ENCODE results near the gene ACTL10.
"Not testable (repeated sequence)": the region's sequence is repeated elsewhere in the genome, so short reads cannot be mapped to it uniquely, and the experiment has no call there.

Gene ACTL10

DNA sequence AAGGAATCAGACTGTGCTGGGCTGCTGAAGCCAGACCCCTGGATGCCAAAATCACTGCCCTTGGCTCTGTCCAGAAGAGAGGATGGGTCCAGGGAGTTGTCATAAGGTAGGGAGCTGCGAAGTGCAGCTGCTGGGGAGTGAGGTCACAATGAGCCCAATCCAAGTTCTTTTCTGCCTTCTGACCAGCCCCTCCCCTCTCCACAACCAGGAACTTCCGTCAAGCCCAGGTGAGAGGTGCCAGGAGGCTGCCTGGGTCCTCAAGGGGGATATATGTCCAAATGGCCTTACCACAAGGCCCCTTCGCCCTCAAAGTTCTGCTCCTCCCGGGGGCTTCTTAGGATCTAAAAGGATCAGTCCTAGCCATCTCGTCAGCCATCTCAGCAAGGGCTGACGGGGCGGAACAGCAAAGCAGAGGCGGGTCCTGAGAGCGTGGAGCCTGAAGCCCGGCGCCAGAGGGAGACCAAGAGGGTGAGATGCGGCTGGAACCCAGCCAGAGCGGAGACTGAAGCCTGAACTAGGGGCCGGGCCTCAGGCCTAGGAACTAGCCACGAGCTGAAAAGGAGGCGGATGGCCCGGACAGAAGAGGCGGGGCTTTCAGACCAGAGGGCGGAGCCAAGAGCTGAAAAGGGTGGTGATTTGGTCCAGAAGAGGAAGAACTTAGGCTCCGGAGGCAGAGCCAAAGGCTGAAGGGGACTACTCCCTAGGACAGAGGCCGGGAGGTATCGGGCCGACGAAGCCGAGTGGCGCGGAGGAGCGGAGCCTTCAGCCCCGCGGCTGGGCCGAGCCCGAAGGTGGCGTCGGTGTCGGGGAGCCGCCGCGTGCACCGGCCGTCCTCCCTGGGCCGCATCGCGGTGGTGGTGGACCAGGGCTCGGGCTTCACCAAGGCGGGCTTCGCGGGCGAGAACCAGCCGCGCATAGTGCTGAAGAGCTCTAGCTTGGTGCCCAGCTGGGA is at the start of gene ACTL10:
TSS of gene ACTL10 (plus strand) at position 651 of the 952 bp plus-strand sequence. CDS start 555 bp downstream, outside the sequence.
- DNase-seq = peak; percentile 96

GRCh38 chr20:33621717-33622400 is 44.9 kb upstream of the ACTL10 start:
- no peak for DNase-seq

- no peak for DNase-seq
Observed at GRCh38 chr20:33622705-33623365, 43.9 kb upstream of the ACTL10 start.

DNA sequence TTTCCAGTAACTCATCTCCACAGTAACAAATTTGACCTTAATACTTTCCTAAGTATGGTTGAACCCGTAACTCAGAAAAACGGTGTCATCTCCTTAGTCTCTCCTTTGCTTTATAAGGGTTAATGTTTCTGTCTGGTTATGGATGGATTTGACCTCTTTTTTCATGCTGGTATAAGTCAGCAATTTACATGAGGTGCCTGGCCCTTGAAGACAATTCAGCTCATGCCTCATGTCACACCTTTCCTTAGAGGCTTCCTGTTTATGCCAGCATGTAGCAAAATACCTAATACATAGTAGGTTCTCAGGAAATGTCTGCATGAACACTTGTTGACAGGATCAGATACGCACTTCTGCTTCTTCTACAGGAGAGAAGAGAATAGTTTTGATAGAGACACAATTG is 42.3 kb upstream of the ACTL10 start:
- DNase-seq = no peak

- no peak for DNase-seq
Observed at GRCh38 chr20:33626190-33626589, 40.6 kb upstream of the ACTL10 start.

DNA sequence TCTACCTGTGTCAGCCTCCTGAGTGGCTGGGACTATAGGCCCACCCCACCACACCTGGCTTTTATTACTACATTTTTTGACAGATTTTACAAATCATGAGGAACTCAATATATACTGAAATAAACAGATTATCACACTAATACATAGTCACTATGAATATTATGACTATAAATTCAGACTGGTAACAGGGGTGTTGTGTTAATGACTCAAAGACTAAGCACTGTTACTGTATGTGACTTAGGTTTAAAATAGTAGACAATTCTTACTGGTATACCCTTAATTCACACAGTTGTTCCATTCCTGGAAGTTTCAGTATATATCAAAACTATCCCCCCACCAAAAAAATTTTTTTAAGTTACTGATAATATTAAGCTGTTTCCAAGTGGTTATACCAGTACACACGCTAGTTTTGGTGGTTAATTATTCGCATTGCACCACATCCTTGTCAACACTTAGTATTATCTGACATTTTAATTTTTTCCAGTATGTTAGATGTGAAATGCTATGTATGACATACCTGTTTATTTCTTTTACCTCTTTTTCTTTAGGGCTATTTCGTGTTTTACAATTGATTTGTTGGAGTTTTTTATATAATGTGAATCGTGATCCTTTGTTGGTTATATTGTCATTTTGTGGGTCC is 39.0 kb upstream of the ACTL10 start:
- DNase-seq = no peak

GRCh38 chr20:33629533-33629932 is 37.2 kb upstream of the ACTL10 start:
- no peak for DNase-seq

GRCh38 chr20:33629979-33630378 is 36.8 kb upstream of the ACTL10 start:
- DNase-seq = no peak

DNA sequence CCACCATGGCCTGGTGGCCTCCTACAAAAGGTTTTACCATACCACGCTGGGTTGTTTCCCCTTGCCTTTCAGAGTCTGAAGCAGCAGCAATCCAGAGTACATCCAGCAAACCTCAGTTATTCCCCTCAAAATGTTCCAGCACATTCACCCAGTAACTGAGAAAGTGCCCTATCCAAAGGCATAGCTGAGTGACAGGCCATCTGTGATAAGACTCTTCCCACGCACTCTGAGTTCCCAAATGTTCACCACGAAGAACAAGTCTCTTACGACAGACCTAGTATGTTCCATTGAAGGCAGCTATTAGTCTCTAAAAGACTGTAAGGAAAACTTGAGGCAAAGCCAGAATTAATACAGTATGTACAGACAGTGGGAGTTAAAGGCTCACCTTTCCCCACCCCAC is 36.2 kb upstream of the ACTL10 start:
- DNase-seq = no peak

DNA sequence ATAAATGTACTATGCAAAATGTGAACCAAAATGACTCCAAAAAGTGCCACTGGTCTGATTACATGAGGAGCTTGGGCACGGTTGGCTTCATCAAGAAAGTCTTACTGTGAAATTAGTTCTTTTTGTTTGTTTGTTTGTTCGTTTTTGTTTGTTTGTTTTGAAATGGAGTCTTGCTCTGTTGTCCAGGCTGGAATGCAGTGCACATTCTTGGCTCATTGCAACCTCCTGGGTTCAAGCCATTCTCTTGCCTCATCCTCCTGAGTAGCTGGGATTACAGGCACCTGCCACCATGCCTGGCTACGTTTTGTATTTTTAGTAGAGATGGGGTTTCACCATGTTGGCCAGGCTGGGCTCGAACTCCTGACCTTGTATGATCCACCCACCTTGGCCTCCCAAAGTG is 34.8 kb upstream of the ACTL10 start:
- not testable (repeated sequence) for DNase-seq

DNA sequence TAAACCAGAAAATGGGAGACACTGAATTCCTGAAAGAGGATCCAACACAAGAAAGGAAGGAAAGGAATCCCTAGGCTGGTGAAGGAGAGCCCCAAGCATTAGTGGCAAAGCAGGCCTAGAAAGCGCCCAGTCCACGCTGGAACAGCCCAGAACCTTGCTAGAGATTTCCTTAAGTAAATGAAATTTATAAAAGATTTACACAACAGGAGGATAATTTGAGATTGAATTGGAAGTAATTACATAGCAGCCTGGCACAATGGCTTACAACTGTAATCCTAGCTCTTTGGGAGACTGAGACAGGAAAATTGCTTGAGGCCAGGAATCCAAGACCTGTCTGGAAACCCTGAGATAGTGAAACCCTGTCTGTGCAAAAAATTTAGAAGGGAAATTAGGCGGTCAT is 31.4 kb upstream of the ACTL10 start:
- DNase-seq = no peak

GRCh38 chr20:33636776-33637175 is 30.0 kb upstream of the ACTL10 start:
- no peak for DNase-seq

DNA sequence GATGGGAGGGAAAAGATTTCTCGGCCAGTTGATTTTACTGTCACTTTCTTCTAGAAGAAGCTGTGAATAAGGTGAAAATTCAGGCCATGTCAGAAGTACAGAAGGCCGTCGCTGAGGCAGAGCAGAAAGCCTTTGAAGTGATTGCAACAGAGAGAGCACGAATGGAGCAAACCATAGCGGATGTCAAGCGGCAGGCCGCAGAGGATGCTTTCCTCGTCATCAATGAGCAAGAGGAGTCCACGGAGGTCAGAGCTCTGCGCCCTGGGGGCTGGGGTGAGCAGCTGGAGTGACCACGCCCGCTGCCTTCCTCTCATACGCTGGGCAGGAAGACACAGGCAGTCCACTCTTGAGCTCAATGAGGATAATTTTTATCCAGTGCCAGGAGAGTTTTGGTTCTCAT is 26.5 kb upstream of the ACTL10 start:
- no peak for DNase-seq

DNA sequence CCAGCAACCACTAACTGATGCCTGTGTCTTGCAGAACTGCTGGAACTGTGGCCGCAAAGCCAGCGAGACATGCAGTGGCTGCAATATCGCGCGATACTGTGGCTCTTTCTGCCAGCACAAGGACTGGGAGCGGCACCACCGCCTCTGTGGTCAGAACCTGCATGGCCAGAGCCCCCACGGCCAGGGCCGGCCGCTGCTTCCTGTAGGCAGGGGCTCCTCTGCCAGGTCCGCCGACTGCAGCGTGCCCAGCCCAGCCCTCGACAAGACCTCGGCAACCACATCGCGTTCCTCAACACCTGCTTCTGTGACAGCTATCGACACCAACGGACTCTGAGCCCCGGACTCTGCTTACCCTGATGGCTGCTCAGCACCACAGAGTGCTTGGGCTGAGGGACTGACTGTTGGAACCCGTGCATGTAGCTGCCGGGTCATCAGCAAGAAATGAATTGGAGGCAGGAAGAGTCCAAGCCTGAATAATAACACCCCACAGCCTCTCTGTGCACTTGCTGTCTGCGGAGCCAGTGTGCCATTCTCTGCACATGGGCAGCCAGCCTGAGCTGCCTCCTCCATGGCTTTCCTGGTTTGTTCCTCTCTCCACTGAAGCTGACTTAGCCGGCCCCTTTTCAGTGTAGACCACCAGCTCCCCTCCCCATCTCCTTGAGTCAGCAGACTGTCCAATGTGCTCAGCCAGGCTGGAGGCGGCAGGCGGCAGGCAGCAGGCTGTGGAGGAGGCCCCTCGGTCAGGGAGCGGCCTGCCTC is 22.3 kb upstream of the ACTL10 start:
- no peak for DNase-seq

DNA sequence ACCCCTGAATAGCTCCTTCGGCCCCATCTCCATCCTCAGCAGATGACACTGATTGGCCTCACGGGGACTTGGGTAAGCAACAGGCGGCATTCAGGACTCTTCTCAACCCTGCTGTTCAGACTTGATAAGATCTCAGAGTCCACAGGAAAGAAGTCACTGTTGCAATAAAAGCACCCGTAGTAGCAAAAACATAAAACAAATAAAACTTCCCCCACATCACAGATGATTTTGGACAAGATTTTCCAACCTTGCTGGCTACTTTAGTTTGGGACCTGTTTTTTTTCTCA is 21.7 kb upstream of the ACTL10 start:
- DNase-seq = no peak

- DNase-seq = no peak
Observed at GRCh38 chr20:33645396-33645795, 21.3 kb upstream of the ACTL10 start.

- DNase-seq = no peak
Observed at GRCh38 chr20:33646191-33646590, 20.6 kb upstream of the ACTL10 start.

DNA sequence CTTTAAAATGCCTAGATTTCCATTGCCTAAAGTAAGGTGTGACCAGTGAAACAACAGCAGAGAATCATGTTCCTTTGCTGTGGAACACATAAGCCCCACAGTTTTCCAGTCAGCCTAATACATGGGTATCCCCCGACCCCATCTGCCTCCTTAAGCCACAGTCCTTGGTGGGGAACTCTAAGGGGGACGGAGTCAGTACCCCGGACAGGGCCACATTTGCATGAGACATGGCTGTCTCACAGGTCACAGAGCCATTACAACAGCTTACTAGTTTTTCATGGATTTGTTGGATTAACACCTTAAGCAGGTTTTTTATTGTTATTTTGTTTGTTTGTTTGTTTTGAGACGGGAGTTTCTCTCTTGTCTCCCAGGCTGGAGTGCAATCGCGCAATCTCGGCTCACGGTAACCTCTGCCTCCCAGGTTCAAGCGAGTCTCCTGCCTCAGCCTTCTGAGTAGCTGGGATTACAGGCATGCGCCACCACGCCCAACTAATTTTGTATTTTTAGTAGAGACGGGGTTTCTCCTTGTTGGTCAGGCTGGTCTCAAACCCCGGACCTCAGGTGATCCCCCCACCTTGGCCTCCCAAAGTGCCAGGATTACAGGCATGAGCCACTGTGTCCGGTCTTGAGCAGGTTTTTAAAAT is 19.7 kb upstream of the ACTL10 start:
- not testable (repeated sequence) for DNase-seq

GRCh38 chr20:33647603-33648395 is 18.9 kb upstream of the ACTL10 start:
- peak; percentile 43 for DNase-seq

- DNase-seq = no peak
Observed at GRCh38 chr20:33648396-33649004, 18.2 kb upstream of the ACTL10 start.

Data from activated CD4-positive, alpha-beta T cell treated with anti-CD3 and anti-CD28 coated beads, Interleukin-2, Interleukin-6, amounts not matched to agents 100 ng/mL and 50 ng/mL, durations not matched to agents 16 hours and 8 hours (primary cell).